A549 (cell line): ENCODE results near the gene SORBS1.

Experiments used
- CTCF ChIP-seq: fragments of >200 bp; sonication (Bioruptor Twin); formaldehyde crosslinking; IDR thresholded peaks from 3 replicates; pipeline ENCODE4 v1.5.1; 2016
- POLR2A ChIP-seq: IDR thresholded peaks from 2 replicates; pipeline ENCODE4 v1.6.1; 2012; ENCODE audit warnings: mild to moderate bottlenecking, low read length
- RAD21 ChIP-seq, 2 experiments: fragments of >200 bp in 1 of 2; sonication (Bioruptor Twin) in 1 of 2; formaldehyde crosslinking in 1 of 2; IDR thresholded peaks in 1 of 2; conservative IDR thresholded peaks in 1 of 2; 2 replicates in 1 of 2; 3 replicates in 1 of 2; pipeline ENCODE4 v1.6.1; 2012 to 2018; ENCODE audit warnings: inconsistent platforms in 1 of 2
- RFX5 ChIP-seq: fragments of 450-650 bp; IDR thresholded peaks from 2 replicates; pipeline ENCODE4 v1.7.1; 2014; ENCODE audit warnings: antibody characterized with exemption, mild to moderate bottlenecking, moderate library complexity

GRCh38 chr10:95456516-95456915, 104.7 kb downstream of the SORBS1 start:
- TF ChIP-seq CTCF (no peak), RAD21 (conservative IDR thresholded peaks at IDR 0.05 in 1 of 2, IDR thresholded peaks at IDR 0.05 in 1 of 2) (no peak), POLR2A (no peak), RFX5 (no peak)
